H9 (cell line): Measurements from ENCODE around the gene CATSPER1. TPM values are rescaled to one million over a fixed set of nuclear protein-coding genes. Genes with fewer than 3 reads are reported as not detected.

Experiments used
- DNase-seq: peaks from one replicate; pipeline ENCODE4 v3.0.0-alpha.2; 2017
- H2AFZ ChIP-seq: one replicate; pipeline ENCODE4 v1.6.1; 2013; ENCODE audit warnings: mild to moderate bottlenecking, low read length, control low read depth, moderate library complexity
- H2AK5ac ChIP-seq: 2 replicates; pipeline ENCODE4 v1.6.1; 2013; ENCODE audit warnings: low read length, control low read depth, mixed read lengths; ENCODE audit not compliant: insufficient read length
- H2BK120ac ChIP-seq: one replicate; pipeline ENCODE4 v1.6.1; 2013; ENCODE audit warnings: low read depth, mild to moderate bottlenecking, low read length, control low read depth, inconsistent platforms; ENCODE audit not compliant: poor library complexity, severe bottlenecking
- H2BK12ac ChIP-seq: 2 replicates; pipeline ENCODE4 v1.6.1; 2013; ENCODE audit warnings: low read length, control low read depth, mixed read lengths, low read depth; ENCODE audit not compliant: insufficient read length
- H2BK15ac ChIP-seq: 2 replicates; pipeline ENCODE4 v1.6.1; 2013; ENCODE audit warnings: low read depth, low read length, control low read depth
- H2BK20ac ChIP-seq: one replicate; pipeline ENCODE4 v1.6.1; 2013; ENCODE audit warnings: low read depth, mild to moderate bottlenecking, low read length, control low read depth, inconsistent platforms; ENCODE audit not compliant: poor library complexity, severe bottlenecking
- H2BK5ac ChIP-seq: 2 replicates; pipeline ENCODE4 v1.6.1; 2013; ENCODE audit warnings: low read length, control low read depth, mixed read lengths; ENCODE audit not compliant: insufficient read length
- H3K14ac ChIP-seq: 2 replicates; pipeline ENCODE4 v1.6.1; 2013; ENCODE audit warnings: low read length, control low read depth; ENCODE audit not compliant: insufficient read depth
- H3K18ac ChIP-seq: 2 replicates; pipeline ENCODE4 v1.6.1; 2013; ENCODE audit warnings: low read depth, mild to moderate bottlenecking, mixed read lengths, low read length, control low read depth; ENCODE audit not compliant: insufficient read length
- H3K23ac ChIP-seq: 2 replicates; pipeline ENCODE4 v1.6.1; 2013; ENCODE audit warnings: low read length, control low read depth, mixed read lengths, low read depth; ENCODE audit not compliant: insufficient read length
- H3K23me2 ChIP-seq: 2 replicates; pipeline ENCODE4 v1.6.1; 2013; ENCODE audit warnings: low read depth, mild to moderate bottlenecking, mixed read lengths, low read length, control low read depth; ENCODE audit not compliant: insufficient read length, poor library complexity, severe bottlenecking
- H3K27ac ChIP-seq: 2 replicates; pipeline ENCODE4 v1.5.1; 2013; ENCODE audit warnings: low read length, control low read depth, mixed read lengths, low read depth; ENCODE audit not compliant: insufficient read length
- H3K27me3 ChIP-seq: 2 replicates; pipeline ENCODE4 v1.6.1; 2013; ENCODE audit warnings: low read length, control low read depth, inconsistent platforms; ENCODE audit not compliant: insufficient read depth
- H3K4ac ChIP-seq: 2 replicates; pipeline ENCODE4 v1.6.1; 2013; ENCODE audit warnings: low read depth, mild to moderate bottlenecking, control low read depth, inconsistent platforms, low read length, moderate library complexity
- H3K4me1 ChIP-seq: 2 replicates; pipeline ENCODE4 v1.6.1; 2013; ENCODE audit warnings: low read length, control low read depth, inconsistent platforms; ENCODE audit not compliant: insufficient read depth
- H3K4me2 ChIP-seq: 2 replicates; pipeline ENCODE4 v1.6.1; 2013; ENCODE audit warnings: low read length, control low read depth, mixed read lengths; ENCODE audit not compliant: insufficient read length, insufficient read depth
- H3K56ac ChIP-seq: 2 replicates; pipeline ENCODE4 v1.6.1; 2013; ENCODE audit warnings: low read depth, mild to moderate bottlenecking, mixed read lengths, low read length, control low read depth; ENCODE audit not compliant: insufficient read length
- H3K79me1 ChIP-seq: 2 replicates; pipeline ENCODE4 v1.6.1; 2013; ENCODE audit warnings: low read depth, mild to moderate bottlenecking, moderate library complexity, low read length, control low read depth, inconsistent platforms; ENCODE audit not compliant: insufficient read depth, poor library complexity, severe bottlenecking
- H3K79me2 ChIP-seq: 2 replicates; pipeline ENCODE4 v1.6.1; 2013; ENCODE audit warnings: low read length, control low read depth, inconsistent platforms; ENCODE audit not compliant: insufficient read depth
- H3K9ac ChIP-seq: 2 replicates; pipeline ENCODE4 v1.6.1; 2013; ENCODE audit warnings: low read length, control low read depth, mixed read lengths; ENCODE audit not compliant: insufficient read length; ENCODE audit errors: extremely low read depth
- H3K9me3 ChIP-seq: one replicate; pipeline ENCODE4 v1.6.1; 2013; ENCODE audit warnings: low read depth, low read length, inconsistent platforms; ENCODE audit not compliant: control insufficient read depth
- H3T11ph ChIP-seq: one replicate; pipeline ENCODE4 v1.6.1; 2013; ENCODE audit warnings: mild to moderate bottlenecking, low read length, control low read depth, inconsistent platforms
- H4K20me1 ChIP-seq: one replicate; pipeline ENCODE4 v1.6.1; 2013; ENCODE audit not compliant: control insufficient read depth, insufficient read length, insufficient read depth
- H4K5ac ChIP-seq: 2 replicates; pipeline ENCODE4 v1.6.1; 2013; ENCODE audit warnings: low read depth, mild to moderate bottlenecking, mixed read lengths, low read length, control low read depth; ENCODE audit not compliant: insufficient read length
- H4K8ac ChIP-seq: replicated peaks from 2 replicates; pipeline ENCODE4 v1.6.1; 2013; ENCODE audit warnings: low read length, control low read depth, mixed read lengths, low read depth; ENCODE audit not compliant: insufficient read length
- H4K91ac ChIP-seq: 2 replicates; pipeline ENCODE4 v1.6.1; 2013; ENCODE audit warnings: low read depth, mild to moderate bottlenecking, moderate library complexity, mixed read lengths, low read length, control low read depth; ENCODE audit not compliant: insufficient read length
- H3K27ac Mint-ChIP-seq, 3 experiments: 2 replicates in 2 of 3; 3 replicates in 1 of 3; pipeline ENCODE4 v1.8.0; 2020 to 2021; ENCODE audit warnings: mixed read lengths in 3 of 3, mild to moderate bottlenecking in 1 of 3, moderate library complexity in 1 of 3
- H3K27me3 Mint-ChIP-seq: 2 replicates; pipeline ENCODE4 v1.8.0; 2021; ENCODE audit warnings: low read depth, mild to moderate bottlenecking, moderate library complexity, mixed read lengths
- H3K36me3 Mint-ChIP-seq, 3 experiments: 2 replicates in 2 of 3; 3 replicates in 1 of 3; pipeline ENCODE4 v1.8.0; 2020 to 2021; ENCODE audit warnings: low read depth in 3 of 3, mixed read lengths in 3 of 3; ENCODE audit not compliant: insufficient read depth in 1 of 3
- H3K4me1 Mint-ChIP-seq, 2 experiments: 2 replicates each; pipeline ENCODE4 v1.8.0; 2020; ENCODE audit warnings: mixed read lengths in 2 of 2
- H3K4me3 Mint-ChIP-seq, 2 experiments: 2 replicates in 1 of 2; 3 replicates in 1 of 2; pipeline ENCODE4 v1.8.0; 2020 to 2021; ENCODE audit warnings: mild to moderate bottlenecking in 2 of 2, mixed read lengths in 2 of 2, moderate library complexity in 1 of 2
- H3K9me3 Mint-ChIP-seq, 2 experiments: 2 replicates in 1 of 2; 3 replicates in 1 of 2; pipeline ENCODE4 v1.8.0; 2020; ENCODE audit warnings: mild to moderate bottlenecking in 2 of 2, mixed read lengths in 2 of 2, moderate library complexity in 1 of 2
- CTCF ChIP-seq: fragments of 200-600 bp; sonication (generic); conservative IDR thresholded peaks from 3 replicates; pipeline ENCODE4 v1.8.0; 2021; ENCODE audit warnings: antibody characterized with exemption, mild to moderate bottlenecking
- WGBS: extraction: QIAGEN DNeasy Blood & Tissue Kit; methylation state at CpG from one replicate; pipeline ENCODE4 v1.1.7; 2013; ENCODE audit warnings: missing lambda C conversion rate, low lambda C conversion rate, mixed read lengths; ENCODE audit not compliant: insufficient read length; ENCODE audit errors: extremely low coverage; 5-methylcytosine and 5-hydroxymethylcytosine counted together
- total RNA-seq: library from RNA; stranded (reverse); gene quantifications from 2 replicates; pipeline ENCODE4 v1.2.1, GENCODE V29; 2021

The CATSPER1 gene
- total RNA-seq, 1 experiment from 2014 or later: not detected

GRCh38 chr11:66055021-66055420 is 28.7 kb upstream of the CATSPER1 start:
- TF ChIP-seq CTCF: no peak
- H4K91ac ChIP-seq: no peak overlapping the region
- H3K79me1 ChIP-seq: peaks cover 9% of the 10 kb centered on the region
- H3T11ph ChIP-seq: no peak overlapping the region
- peaks cover 7% of the 10 kb centered on the region for H3K23me2 ChIP-seq
- no peak overlapping the region for H2AFZ ChIP-seq
- no peak overlapping the region for H2BK15ac ChIP-seq
- Mint-ChIP-seq H3K4me1 (peaks cover 15 to 22% of the 10 kb centered on the region in 2 experiments), H3K36me3 (peaks cover 47 to 73% (median 72%) of the 10 kb centered on the region in 3 experiments), H3K27ac (no peak overlapping the region), H3K4me3 (no peak overlapping the region), H3K27me3 (no peaks in the 10 kb centered on the region; the same call in 1 of the 2 replicates), H3K9me3 (no peaks in the 10 kb centered on the region)
- H4K5ac ChIP-seq: no peak overlapping the region
- no peak overlapping the region for H3K23ac ChIP-seq
- H3K27me3 ChIP-seq: no peaks in the 10 kb centered on the region
- H2AK5ac ChIP-seq: no peak overlapping the region
- H3K9me3 ChIP-seq: no peaks in the 10 kb centered on the region
- H3K9ac ChIP-seq: no peak overlapping the region
- no peaks in the 10 kb centered on the region for H4K20me1 ChIP-seq
- no peak overlapping the region for H4K8ac ChIP-seq
- H2BK20ac ChIP-seq: no peak overlapping the region
- H3K27ac ChIP-seq: no peak overlapping the region
- no peak overlapping the region for H3K4ac ChIP-seq
- no peak overlapping the region for H3K18ac ChIP-seq
- H3K79me2 ChIP-seq: peaks cover 12% of the 10 kb centered on the region; the same call in 1 of the 2 replicates
- no peak overlapping the region for H3K56ac ChIP-seq
- no peak for DNase-seq
- no peak overlapping the region for H3K14ac ChIP-seq
- no peak overlapping the region for H2BK5ac ChIP-seq
- WGBS: no CpG with 5 or more reads among the region's 7 CpGs
- no peak overlapping the region for H3K4me2 ChIP-seq
- no peak overlapping the region for H2BK120ac ChIP-seq
- peaks cover 3% of the 10 kb centered on the region; the same call in 1 of the 2 replicates for H3K4me1 ChIP-seq
- H2BK12ac ChIP-seq: no peak overlapping the region
